ENCODE results near the gene DST. TPM values are rescaled to one million over a fixed set of nuclear protein-coding genes. Genes with fewer than 3 reads are reported as not detected.

Gene DST
- total RNA-seq, 4 donors from 2014 or later, result 114 to 219 (median 204) TPM

DNA sequence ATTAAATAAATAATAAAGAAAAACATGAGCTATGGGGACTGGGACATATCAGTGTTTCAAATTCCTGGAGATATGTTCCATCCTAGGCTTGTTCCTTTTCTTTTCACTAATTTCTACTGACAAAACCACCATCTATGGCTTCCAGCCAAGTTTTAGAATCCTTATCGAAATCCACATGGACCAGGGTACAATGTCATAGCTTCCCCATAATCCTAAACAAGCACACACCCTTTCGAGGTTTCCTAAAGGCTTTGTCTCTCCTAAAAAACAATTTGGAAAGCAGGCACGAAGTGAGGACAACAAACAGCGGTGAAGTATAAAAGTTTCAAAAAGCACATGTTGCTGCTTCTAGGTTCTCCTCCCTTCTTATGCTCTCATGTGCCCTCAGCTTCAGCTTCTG is 13.3 kb upstream of the DST start:
- peaks cover 22 to 31% of the 10 kb centered on the region in 2 donors for H3K4me1 ChIP-seq
- TF ChIP-seq, protein P1, sequence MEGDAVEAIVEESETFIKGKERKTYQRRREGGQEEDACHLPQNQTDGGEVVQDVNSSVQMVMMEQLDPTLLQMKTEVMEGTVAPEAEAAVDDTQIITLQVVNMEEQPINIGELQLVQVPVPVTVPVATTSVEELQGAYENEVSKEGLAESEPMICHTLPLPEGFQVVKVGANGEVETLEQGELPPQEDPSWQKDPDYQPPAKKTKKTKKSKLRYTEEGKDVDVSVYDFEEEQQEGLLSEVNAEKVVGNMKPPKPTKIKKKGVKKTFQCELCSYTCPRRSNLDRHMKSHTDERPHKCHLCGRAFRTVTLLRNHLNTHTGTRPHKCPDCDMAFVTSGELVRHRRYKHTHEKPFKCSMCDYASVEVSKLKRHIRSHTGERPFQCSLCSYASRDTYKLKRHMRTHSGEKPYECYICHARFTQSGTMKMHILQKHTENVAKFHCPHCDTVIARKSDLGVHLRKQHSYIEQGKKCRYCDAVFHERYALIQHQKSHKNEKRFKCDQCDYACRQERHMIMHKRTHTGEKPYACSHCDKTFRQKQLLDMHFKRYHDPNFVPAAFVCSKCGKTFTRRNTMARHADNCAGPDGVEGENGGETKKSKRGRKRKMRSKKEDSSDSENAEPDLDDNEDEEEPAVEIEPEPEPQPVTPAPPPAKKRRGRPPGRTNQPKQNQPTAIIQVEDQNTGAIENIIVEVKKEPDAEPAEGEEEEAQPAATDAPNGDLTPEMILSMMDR (IDR thresholded peaks at IDR 0.05 in 4 of 5, conservative IDR thresholded peaks at IDR 0.05 in 1 of 5), result no peak
- TF ChIP-seq POLR2A (IDR thresholded peaks at IDR 0.05), result no peak
- intact Hi-C loops (cut with DNase I; ENCODE audit: low total_unique reads), result no loop called here
- no peaks in the 10 kb centered on the region for H3K9me3 ChIP-seq
- H3K36me3 ChIP-seq, result no peaks in the 10 kb centered on the region
- no peak overlapping the region for H3K4me3 ChIP-seq
- DNase-seq (no peak), ATAC-seq (no peak)
- peak overlapping the region; percentile 5 to 49 (median 16) for H3K27ac ChIP-seq
- in situ Hi-C loops (cut with MboI; ENCODE audit: low sequenced_read_pairs in 4 of 4), result no loop called here
- no peaks in the 10 kb centered on the region for H3K27me3 ChIP-seq

DNA sequence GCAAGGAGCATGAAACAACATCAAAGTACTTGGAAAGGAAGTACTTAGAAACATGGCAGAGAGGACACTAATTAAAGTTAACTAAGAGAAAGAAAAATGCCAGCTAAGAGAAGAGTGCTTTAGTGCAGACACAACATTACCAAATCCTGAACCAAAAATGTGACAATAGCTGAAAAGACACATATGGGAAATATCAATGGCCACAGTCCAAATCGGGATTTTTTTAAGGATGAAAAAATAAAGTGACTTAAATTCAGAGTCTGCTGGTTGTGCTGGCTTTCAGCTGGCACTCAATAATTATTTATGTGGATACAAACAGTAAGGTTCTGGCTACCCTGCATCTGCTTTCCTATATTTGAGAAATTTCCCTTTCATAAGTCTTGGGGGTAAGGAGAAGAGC is 12.6 kb upstream of the DST start:
- Histone ChIP-seq H3K4me1 (peaks cover 19 to 24% of the 10 kb centered on the region in 2 donors), H3K27ac (no peak overlapping the region), H3K9me3 (no peaks in the 10 kb centered on the region), H3K27me3 (no peaks in the 10 kb centered on the region), H3K36me3 (no peaks in the 10 kb centered on the region), H3K4me3 (no peak overlapping the region)
- TF ChIP-seq, protein P1 (IDR thresholded peaks at IDR 0.05 in 4 of 5, conservative IDR thresholded peaks at IDR 0.05 in 1 of 5), result no peak
- no peak for TF ChIP-seq POLR2A (IDR thresholded peaks at IDR 0.05)
- DNase-seq (no peak), ATAC-seq (no peak)
- intact Hi-C loops (cut with DNase I; ENCODE audit: low total_unique reads), result no loop called here
- in situ Hi-C loops (cut with MboI; ENCODE audit: low sequenced_read_pairs in 4 of 4), result no loop called here

DNA sequence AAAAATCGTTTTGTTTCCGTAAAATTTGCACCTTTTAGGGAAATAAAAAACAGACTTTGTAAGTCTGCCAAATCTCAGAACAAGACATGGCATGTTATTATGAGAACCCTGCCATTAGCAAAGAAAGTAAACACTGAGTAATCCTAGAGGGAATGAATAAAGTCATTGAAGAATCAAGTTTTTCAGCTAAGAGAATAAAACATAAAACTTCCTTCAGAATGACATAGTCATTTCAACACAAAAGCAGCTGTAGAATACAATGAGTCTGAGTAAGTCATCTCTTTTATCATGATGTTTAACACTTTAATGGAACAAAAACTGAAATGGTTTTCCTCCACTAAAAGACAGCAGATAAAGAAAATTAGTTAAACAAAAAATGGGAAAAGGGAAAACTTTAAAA is 10.3 kb upstream of the DST start:
- no peak for TF ChIP-seq POLR2A (IDR thresholded peaks at IDR 0.05)
- TF ChIP-seq, protein P1 (IDR thresholded peaks at IDR 0.05 in 4 of 5, conservative IDR thresholded peaks at IDR 0.05 in 1 of 5), result no peak
- Histone ChIP-seq H3K36me3 (peaks cover 0 to 5% of the 10 kb centered on the region in 2 donors), H3K27ac (peak overlapping the region; percentile 8 to 51 (median 12)), H3K9me3 (no peaks in the 10 kb centered on the region), H3K4me1 (peaks cover 21 to 24% of the 10 kb centered on the region in 2 donors), H3K4me3 (no peak overlapping the region), H3K27me3 (no peaks in the 10 kb centered on the region)
- in situ Hi-C loops (cut with MboI; ENCODE audit: low sequenced_read_pairs in 4 of 4) (no loop called here), intact Hi-C loops (cut with DNase I; ENCODE audit: low total_unique reads) (no loop called here)
- ATAC-seq (no peak), DNase-seq (no peak)

DNA sequence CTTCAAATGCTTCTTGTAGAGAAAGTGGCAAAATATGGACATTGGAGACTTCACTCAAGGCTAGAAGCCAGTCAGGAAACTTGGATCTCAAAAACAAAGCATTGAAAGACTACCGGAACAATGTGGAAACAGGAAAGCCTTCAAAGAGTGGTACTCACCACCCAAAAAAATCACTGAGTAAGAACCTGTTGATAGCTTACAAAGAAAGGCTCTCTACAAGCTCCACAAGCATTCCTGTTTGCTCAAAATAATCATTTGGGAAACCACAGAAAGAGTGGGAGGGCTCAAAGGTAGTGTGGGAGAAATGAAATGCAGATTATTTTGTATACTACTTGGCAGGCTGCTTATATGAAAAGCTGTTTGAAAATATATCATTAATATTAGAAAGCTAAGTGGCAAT is 9.5 kb upstream of the DST start:
- Histone ChIP-seq H3K4me3 (no peak overlapping the region), H3K9me3 (no peaks in the 10 kb centered on the region), H3K4me1 (peaks cover 21 to 24% of the 10 kb centered on the region in 2 donors), H3K27me3 (no peaks in the 10 kb centered on the region), H3K36me3 (peaks cover 0 to 10% of the 10 kb centered on the region in 2 donors), H3K27ac (peak overlapping the region; percentile 8 to 51 (median 16))
- no peak for TF ChIP-seq POLR2A (IDR thresholded peaks at IDR 0.05)
- TF ChIP-seq, protein P1 (IDR thresholded peaks at IDR 0.05 in 4 of 5, conservative IDR thresholded peaks at IDR 0.05 in 1 of 5), result no peak
- in situ Hi-C loops (cut with MboI; ENCODE audit: low sequenced_read_pairs in 4 of 4), result no loop called here
- intact Hi-C loops (cut with DNase I; ENCODE audit: low total_unique reads), result no loop called here
- ATAC-seq (no peak), DNase-seq (no peak)

DNA sequence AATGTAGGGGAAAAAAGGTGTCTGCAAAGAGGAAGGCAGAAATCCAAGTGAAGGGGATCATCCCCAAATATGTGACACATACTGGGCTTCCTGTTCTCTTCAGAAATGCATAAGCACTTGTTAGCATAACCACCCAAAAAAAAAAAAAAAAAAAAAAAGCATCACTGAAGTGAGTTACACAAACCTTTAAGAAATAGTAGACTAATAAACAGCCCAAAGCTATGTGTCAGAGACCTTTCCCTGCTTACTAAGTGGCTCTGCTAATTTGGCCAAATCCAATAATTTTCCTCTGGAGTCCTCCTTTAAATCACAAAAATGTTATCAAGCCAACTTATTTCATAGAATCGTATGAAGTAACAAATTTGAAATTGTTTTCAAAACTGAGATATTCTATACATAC is 7.5 kb upstream of the DST start:
- H3K4me3 ChIP-seq, result no peak overlapping the region
- DNase-seq (no peak), ATAC-seq (no peak)
- H3K4me1 ChIP-seq, result peaks cover 6 to 12% of the 10 kb centered on the region in 2 donors
- H3K27me3 ChIP-seq, result no peaks in the 10 kb centered on the region
- no peaks in the 10 kb centered on the region for H3K9me3 ChIP-seq
- TF ChIP-seq, protein P1 (IDR thresholded peaks at IDR 0.05 in 4 of 5, conservative IDR thresholded peaks at IDR 0.05 in 1 of 5), result no peak
- TF ChIP-seq POLR2A (IDR thresholded peaks at IDR 0.05), result no peak
- H3K27ac ChIP-seq, result peak overlapping the region in 3 of 4 donors; percentile 19 to 55 (median 51)
- in situ Hi-C loops (cut with MboI; ENCODE audit: low sequenced_read_pairs in 4 of 4) (no loop called here), intact Hi-C loops (cut with DNase I; ENCODE audit: low total_unique reads) (no loop called here)
- H3K36me3 ChIP-seq, result peaks cover 0 to 28% of the 10 kb centered on the region in 2 donors

Data from gastrocnemius medialis (tissue), 4 donors.